HUES48 (cell line): Measurements from ENCODE around the gene AKNAD1.

Source experiments
- H3K27ac ChIP-seq: one replicate; pipeline ENCODE4 v1.7.0; 2013; ENCODE audit warnings: low read depth, low read length, inconsistent platforms
- H3K27me3 ChIP-seq: 2 replicates; pipeline ENCODE4 v1.6.1; 2013; ENCODE audit warnings: mild to moderate bottlenecking, low read length; ENCODE audit not compliant: control insufficient read depth, insufficient read depth
- H3K36me3 ChIP-seq: 2 replicates; pipeline ENCODE4 v1.6.1; 2013; ENCODE audit warnings: low read length; ENCODE audit not compliant: control insufficient read depth, insufficient read depth
- H3K4me1 ChIP-seq: 2 replicates; pipeline ENCODE4 v1.6.1; 2013; ENCODE audit warnings: mild to moderate bottlenecking, low read length; ENCODE audit not compliant: control insufficient read depth, insufficient read depth
- H3K4me3 ChIP-seq: 2 replicates; pipeline ENCODE4 v1.5.1; 2013; ENCODE audit warnings: mild to moderate bottlenecking, low read depth, low read length
- H3K9ac ChIP-seq: 2 replicates; pipeline ENCODE4 v1.6.1; 2013; ENCODE audit warnings: mild to moderate bottlenecking, low read depth, low read length, moderate library complexity
- H3K9me3 ChIP-seq: 2 replicates; pipeline ENCODE4 v1.6.1; 2013; ENCODE audit warnings: low read length; ENCODE audit not compliant: control insufficient read depth, insufficient read depth

Gene AKNAD1

GRCh38 chr1:108862017-108862610 lies 5.2 kb upstream of the AKNAD1 start:
- Histone ChIP-seq H3K36me3 (no peaks in the 10 kb centered on the region), H3K9me3 (no peaks in the 10 kb centered on the region), H3K27me3 (no peaks in the 10 kb centered on the region), H3K4me3 (no peak overlapping the region), H3K4me1 (no peaks in the 10 kb centered on the region), H3K27ac (peak overlapping the region; percentile 7), H3K9ac (no peak overlapping the region)

- no peaks in the 10 kb centered on the region for H3K9me3 ChIP-seq
- no peaks in the 10 kb centered on the region for H3K27me3 ChIP-seq
- H3K4me3 ChIP-seq = no peak overlapping the region
- no peaks in the 10 kb centered on the region for H3K36me3 ChIP-seq
- no peak overlapping the region for H3K27ac ChIP-seq
- H3K4me1 ChIP-seq = no peaks in the 10 kb centered on the region
- no peak overlapping the region for H3K9ac ChIP-seq
Measured at GRCh38 chr1:108861566-108861965, 4.7 kb upstream of the AKNAD1 start.

GRCh38 chr1:108860190-108860907 lies 3.5 kb upstream of the AKNAD1 start:
- H3K4me1 ChIP-seq = no peaks in the 10 kb centered on the region
- H3K27me3 ChIP-seq = no peaks in the 10 kb centered on the region
- no peaks in the 10 kb centered on the region for H3K9me3 ChIP-seq
- no peak overlapping the region for H3K9ac ChIP-seq
- H3K36me3 ChIP-seq = no peaks in the 10 kb centered on the region
- no peak overlapping the region for H3K4me3 ChIP-seq
- no peak overlapping the region for H3K27ac ChIP-seq

- no peak overlapping the region for H3K9ac ChIP-seq
- H3K4me3 ChIP-seq = no peak overlapping the region
Measured at GRCh38 chr1:108858230-108858950, 1.5 kb upstream of the AKNAD1 start.

GRCh38 chr1:108854221-108855019 lies 2.5 kb downstream of the AKNAD1 start:
- H3K4me3 ChIP-seq = no peak overlapping the region
- H3K27ac ChIP-seq = no peak overlapping the region
- no peaks in the 10 kb centered on the region for H3K9me3 ChIP-seq
- H3K4me1 ChIP-seq = no peaks in the 10 kb centered on the region
- H3K9ac ChIP-seq = no peak overlapping the region
- H3K36me3 ChIP-seq = no peaks in the 10 kb centered on the region
- no peaks in the 10 kb centered on the region for H3K27me3 ChIP-seq

More at GRCh38 chr1:108858230-108858950, 1.5 kb upstream of the AKNAD1 start:
- Histone ChIP-seq H3K4me1 (no peaks in the 10 kb centered on the region), H3K36me3 (no peaks in the 10 kb centered on the region), H3K27me3 (no peaks in the 10 kb centered on the region), H3K9me3 (no peaks in the 10 kb centered on the region), H3K27ac (no peak overlapping the region)

- Histone ChIP-seq H3K4me1 (no peaks in the 10 kb centered on the region), H3K27ac (no peak overlapping the region), H3K36me3 (no peaks in the 10 kb centered on the region), H3K9ac (no peak overlapping the region), H3K4me3 (no peak overlapping the region), H3K9me3 (no peaks in the 10 kb centered on the region), H3K27me3 (no peaks in the 10 kb centered on the region)
Measured at GRCh38 chr1:108852221-108852975, 4.5 kb downstream of the AKNAD1 start.

GRCh38 chr1:108851567-108851966 lies 5.3 kb downstream of the AKNAD1 start:
- no peak overlapping the region for H3K4me3 ChIP-seq
- no peaks in the 10 kb centered on the region for H3K4me1 ChIP-seq
- no peaks in the 10 kb centered on the region for H3K27me3 ChIP-seq
- H3K9ac ChIP-seq = no peak overlapping the region
- H3K9me3 ChIP-seq = no peaks in the 10 kb centered on the region
- H3K36me3 ChIP-seq = no peaks in the 10 kb centered on the region
- no peak overlapping the region for H3K27ac ChIP-seq

GRCh38 chr1:108850929-108851328 lies 6.0 kb downstream of the AKNAD1 start:
- Histone ChIP-seq H3K4me1 (no peaks in the 10 kb centered on the region), H3K27ac (no peak overlapping the region), H3K4me3 (no peak overlapping the region), H3K9ac (no peak overlapping the region), H3K27me3 (no peaks in the 10 kb centered on the region), H3K36me3 (no peaks in the 10 kb centered on the region), H3K9me3 (no peaks in the 10 kb centered on the region)

GRCh38 chr1:108848806-108849205 lies 8.1 kb downstream of the AKNAD1 start:
- Histone ChIP-seq H3K4me1 (no peaks in the 10 kb centered on the region), H3K9ac (no peak overlapping the region), H3K27ac (no peak overlapping the region), H3K36me3 (no peaks in the 10 kb centered on the region), H3K4me3 (no peak overlapping the region), H3K27me3 (no peaks in the 10 kb centered on the region), H3K9me3 (no peaks in the 10 kb centered on the region)

GRCh38 chr1:108847494-108847893 lies 9.4 kb downstream of the AKNAD1 start:
- no peak overlapping the region for H3K27ac ChIP-seq
- H3K9me3 ChIP-seq = no peaks in the 10 kb centered on the region
- no peak overlapping the region for H3K4me3 ChIP-seq
- H3K4me1 ChIP-seq = no peaks in the 10 kb centered on the region
- no peaks in the 10 kb centered on the region for H3K36me3 ChIP-seq
- no peaks in the 10 kb centered on the region for H3K27me3 ChIP-seq
- no peak overlapping the region for H3K9ac ChIP-seq
